Activated T-cell treated with anti-CD3 and anti-CD28 coated beads, Interleukin-2, amount 50 U/mL, for 4 hours (primary cell): ENCODE results near the gene SH3RF2. TPM values are rescaled to one million over a fixed set of nuclear protein-coding genes. Genes with fewer than 3 reads are reported as not detected.

Experiments
- ATAC-seq, 2 donors: fragments of 200-7000 bp; cut with Tn5 transposase; one replicate each; pipeline ENCODE4 v1.10.0; 2021
- DNase-seq: peaks from one replicate; pipeline ENCODE4 v3.0.0-alpha.2; 2020
- H3K27me3 Mint-ChIP-seq: one replicate; pipeline ENCODE4 v1.8.0; 2021; ENCODE audit warnings: low read depth, mixed read lengths
- H3K36me3 Mint-ChIP-seq: one replicate; pipeline ENCODE4 v1.8.0; 2022; ENCODE audit warnings: mixed read lengths; ENCODE audit not compliant: insufficient read depth
- H3K4me1 Mint-ChIP-seq: one replicate; pipeline ENCODE4 v1.8.0; 2021; ENCODE audit warnings: low read depth, mixed read lengths
- H3K4me3 Mint-ChIP-seq: one replicate; pipeline ENCODE4 v1.8.0; 2021; ENCODE audit warnings: mild to moderate bottlenecking, moderate library complexity, mixed read lengths
- H3K9me3 Mint-ChIP-seq: one replicate; pipeline ENCODE4 v1.8.0; 2021; ENCODE audit warnings: mixed read lengths
- total RNA-seq, 3 donors: library from RNA; stranded (reverse); gene quantifications; one replicate each; pipeline ENCODE4 v1.2.1, GENCODE V29; 2021

Gene SH3RF2
- total RNA-seq, 3 donors from 2014 or later = 0.11 to 0.42 (median 0.33) TPM

DNA sequence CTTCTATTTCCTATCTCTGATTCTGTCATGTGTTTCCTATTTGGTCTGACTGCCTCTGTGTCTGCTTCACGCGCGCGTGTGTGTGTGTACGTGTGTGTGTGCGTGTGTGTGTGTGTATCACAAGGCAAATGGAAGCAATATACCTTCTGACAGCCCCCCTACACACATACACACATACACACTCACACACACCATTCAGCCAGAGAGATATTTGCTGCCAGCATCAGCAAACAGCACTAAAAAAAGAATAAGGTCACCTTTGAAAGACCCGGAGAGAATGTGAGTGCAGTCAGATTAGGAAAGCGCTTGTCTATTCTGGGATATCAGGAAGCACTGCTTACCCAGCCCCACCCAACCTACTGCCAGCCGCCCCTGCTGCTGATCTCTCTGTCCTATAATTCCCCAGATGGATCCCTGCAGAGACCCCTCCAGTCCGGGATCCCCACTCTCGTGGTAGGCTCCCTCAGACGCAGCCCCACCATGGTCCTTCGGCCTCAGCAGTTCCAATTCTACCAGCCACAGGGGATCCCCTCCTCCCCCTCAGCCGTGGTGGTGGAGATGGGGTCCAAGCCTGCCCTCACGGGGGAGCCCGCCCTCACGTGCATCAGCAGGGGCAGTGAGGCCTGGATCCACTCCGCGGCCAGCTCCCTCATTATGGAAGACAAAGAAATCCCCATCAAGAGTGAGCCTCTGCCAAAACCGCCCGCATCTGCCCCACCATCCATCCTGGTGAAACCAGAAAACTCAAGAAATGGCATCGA, 123.3 kb downstream of the SH3RF2 start:
- Mint-ChIP-seq H3K27me3 (peaks cover 6% of the 10 kb centered on the region), H3K9me3 (no peaks in the 10 kb centered on the region), H3K36me3 (no peaks in the 10 kb centered on the region), H3K4me1 (no peaks in the 10 kb centered on the region), H3K4me3 (no peak overlapping the region)
- DNase-seq (no peak), ATAC-seq (no peak)

DNA sequence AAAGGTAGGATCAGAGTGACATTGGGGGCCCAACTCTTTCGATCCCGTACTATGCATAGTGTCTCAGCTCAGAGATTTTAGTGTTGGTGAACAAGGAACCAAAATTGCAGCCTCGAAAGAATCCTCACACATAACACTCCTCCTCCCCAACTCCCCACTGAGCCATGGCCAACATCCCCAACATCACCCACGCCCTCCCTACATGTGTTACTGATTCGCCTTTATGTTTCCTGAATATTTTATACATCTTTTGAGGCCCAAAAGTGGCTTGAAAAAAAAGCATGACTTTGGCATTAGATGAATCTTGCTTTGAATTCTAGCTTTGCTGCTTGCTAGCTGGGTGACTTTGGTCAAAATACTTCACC, 123.8 kb downstream of the SH3RF2 start:
- ATAC-seq (no peak), DNase-seq (no peak)
- peaks cover 6% of the 10 kb centered on the region for H3K27me3 Mint-ChIP-seq
- H3K9me3 Mint-ChIP-seq = no peaks in the 10 kb centered on the region
- H3K4me1 Mint-ChIP-seq = no peaks in the 10 kb centered on the region
- no peaks in the 10 kb centered on the region for H3K36me3 Mint-ChIP-seq
- H3K4me3 Mint-ChIP-seq = no peak overlapping the region

DNA sequence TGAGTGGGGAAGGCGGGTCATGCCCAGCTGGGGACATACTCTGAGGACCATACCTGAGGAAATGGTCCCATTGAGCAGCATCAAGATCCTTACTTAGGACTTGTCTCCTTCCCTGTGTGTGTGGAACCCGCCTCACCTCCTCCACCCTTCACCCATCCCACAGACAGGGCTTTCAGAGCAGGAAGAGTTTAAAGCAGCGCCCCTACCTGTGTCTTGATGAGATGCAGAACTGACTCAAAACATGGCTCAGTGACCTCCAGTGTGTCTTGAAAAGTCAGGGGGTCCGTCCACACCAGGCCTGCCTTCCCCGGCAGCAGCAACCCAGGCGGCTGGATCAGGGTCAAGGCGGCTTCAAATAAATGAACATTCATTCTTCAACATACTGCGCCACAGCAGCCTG, 130.6 kb downstream of the SH3RF2 start:
- H3K36me3 Mint-ChIP-seq = no peaks in the 10 kb centered on the region
- no peaks in the 10 kb centered on the region for H3K27me3 Mint-ChIP-seq
- no peaks in the 10 kb centered on the region for H3K4me1 Mint-ChIP-seq
- H3K9me3 Mint-ChIP-seq = no peaks in the 10 kb centered on the region
- DNase-seq (no peak), ATAC-seq (no peak)
- H3K4me3 Mint-ChIP-seq = no peak overlapping the region

DNA sequence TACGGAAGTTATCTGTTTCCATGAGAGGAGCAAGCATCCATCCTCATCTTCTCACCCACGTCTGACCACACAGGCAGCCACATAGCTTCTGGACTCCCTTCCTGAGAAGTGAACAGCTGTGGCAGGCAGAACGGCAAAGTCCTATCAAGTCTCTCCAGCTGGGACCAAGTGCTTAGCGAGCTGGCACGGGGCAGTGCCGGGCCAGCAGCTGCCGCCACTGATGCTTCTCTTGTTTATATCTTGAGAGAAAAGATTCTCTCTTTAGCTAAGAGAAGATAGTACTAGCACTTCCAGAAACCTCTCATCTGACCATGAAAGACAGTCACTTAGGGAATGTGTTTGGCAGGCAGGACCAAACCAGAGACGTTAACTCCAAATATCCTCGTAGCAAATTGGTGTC, 131.8 kb downstream of the SH3RF2 start:
- no peak for ATAC-seq
- H3K4me3 Mint-ChIP-seq = no peak overlapping the region
- H3K36me3 Mint-ChIP-seq = no peaks in the 10 kb centered on the region
- H3K4me1 Mint-ChIP-seq = no peaks in the 10 kb centered on the region
- no peaks in the 10 kb centered on the region for H3K27me3 Mint-ChIP-seq
- DNase-seq = no peak
- H3K9me3 Mint-ChIP-seq = no peaks in the 10 kb centered on the region

DNA sequence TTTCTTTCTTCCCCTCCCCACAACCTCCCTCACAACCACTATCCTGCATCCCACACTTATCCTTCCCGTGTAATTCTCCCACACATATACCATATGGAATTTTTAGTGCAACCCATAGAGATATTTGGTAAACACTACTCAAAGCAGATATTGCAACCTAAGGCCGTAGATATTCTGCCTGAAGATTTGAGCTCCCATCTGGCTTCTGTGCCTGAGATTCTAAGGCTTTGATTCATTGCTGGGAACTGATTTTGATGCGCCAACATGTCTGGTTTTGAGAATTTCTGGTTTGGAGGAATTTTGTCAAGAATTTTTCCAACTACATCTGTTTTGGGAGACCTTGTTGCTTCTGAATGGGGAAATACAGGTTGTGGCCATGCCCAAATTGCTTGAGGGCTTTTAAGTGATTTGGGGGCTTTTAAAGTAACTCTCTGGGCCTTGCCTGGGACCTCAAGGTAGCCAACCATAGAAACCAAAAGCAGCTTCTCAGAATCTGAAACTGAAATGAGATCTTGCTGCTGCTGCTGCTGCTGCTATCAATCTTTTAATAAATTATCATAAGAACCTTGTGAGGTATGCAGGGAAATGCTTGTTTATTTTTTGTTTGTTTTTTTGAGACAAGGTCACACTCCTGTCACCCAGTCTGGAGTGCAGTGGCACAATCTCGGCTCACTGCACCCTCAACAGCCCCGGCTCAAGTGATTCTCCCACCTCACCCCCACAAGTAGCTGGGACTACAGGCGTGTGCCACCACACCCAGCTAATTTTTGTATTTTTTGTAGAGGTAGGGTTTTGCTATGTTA, 132.8 kb downstream of the SH3RF2 start:
- H3K9me3 Mint-ChIP-seq = no peaks in the 10 kb centered on the region
- H3K27me3 Mint-ChIP-seq = peaks cover 2% of the 10 kb centered on the region
- ATAC-seq (no peak), DNase-seq (no peak)
- no peak overlapping the region for H3K4me3 Mint-ChIP-seq
- no peaks in the 10 kb centered on the region for H3K4me1 Mint-ChIP-seq
- no peaks in the 10 kb centered on the region for H3K36me3 Mint-ChIP-seq

DNA sequence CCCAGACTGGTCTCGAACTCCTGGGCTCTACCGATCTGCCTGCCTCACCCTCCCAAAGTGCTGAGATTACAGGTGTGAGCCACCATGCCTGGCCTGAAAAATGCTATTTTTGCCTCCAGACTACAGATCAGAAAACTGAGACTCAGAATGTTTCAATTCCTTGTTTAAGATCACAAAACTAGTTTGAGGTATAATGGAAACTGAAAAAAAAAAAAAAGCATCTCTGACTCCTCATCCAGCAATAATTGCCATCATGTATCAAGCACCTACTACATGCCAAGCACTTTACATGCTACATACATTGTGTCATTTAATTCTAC, 133.4 kb downstream of the SH3RF2 start:
- DNase-seq (no peak), ATAC-seq (no peak)
- no peaks in the 10 kb centered on the region for H3K36me3 Mint-ChIP-seq
- no peaks in the 10 kb centered on the region for H3K9me3 Mint-ChIP-seq
- peaks cover 4% of the 10 kb centered on the region for H3K27me3 Mint-ChIP-seq
- no peak overlapping the region for H3K4me3 Mint-ChIP-seq
- no peaks in the 10 kb centered on the region for H3K4me1 Mint-ChIP-seq

DNA sequence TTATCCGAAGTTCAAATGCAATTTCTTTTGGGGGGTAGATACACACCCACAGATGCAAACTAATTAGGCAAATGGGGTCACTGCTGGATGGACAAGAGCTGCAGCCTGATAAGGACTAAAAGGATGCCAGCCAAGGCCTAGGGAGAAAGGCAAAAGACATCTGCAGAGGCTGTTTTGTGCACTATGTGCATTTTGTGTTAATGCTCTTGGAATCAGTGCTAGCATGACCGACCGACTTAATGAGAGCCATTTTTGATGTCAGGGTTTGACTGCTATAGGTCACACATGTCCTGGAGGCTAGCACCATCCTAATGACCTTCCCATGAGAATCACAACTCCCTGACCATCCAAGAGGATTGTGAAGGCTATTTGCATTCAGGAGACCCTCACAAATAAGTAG, 134.4 kb downstream of the SH3RF2 start:
- H3K4me1 Mint-ChIP-seq = no peaks in the 10 kb centered on the region
- peaks cover 4% of the 10 kb centered on the region for H3K27me3 Mint-ChIP-seq
- H3K4me3 Mint-ChIP-seq = no peak overlapping the region
- DNase-seq = no peak
- H3K36me3 Mint-ChIP-seq = no peaks in the 10 kb centered on the region
- H3K9me3 Mint-ChIP-seq = no peaks in the 10 kb centered on the region
- no peak for ATAC-seq

DNA sequence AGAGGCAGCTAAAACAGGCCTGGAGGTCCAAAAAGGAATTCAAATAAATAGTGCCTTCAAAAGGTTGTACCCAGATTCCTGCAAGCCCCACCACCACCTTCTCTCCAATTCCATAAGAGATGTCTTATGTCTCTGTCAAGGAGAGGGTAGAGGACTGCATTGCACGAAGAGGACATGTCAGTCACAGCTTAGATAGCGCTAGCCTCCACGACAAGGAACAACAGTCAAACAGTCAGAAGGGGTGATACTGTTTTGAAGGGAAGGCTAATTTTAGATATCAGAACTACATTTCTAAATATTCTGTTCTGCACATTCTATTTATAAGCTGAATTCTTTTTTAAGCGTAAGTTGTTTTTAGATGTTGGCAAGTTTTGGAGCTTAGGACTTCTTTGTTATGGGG, 134.8 kb downstream of the SH3RF2 start:
- ATAC-seq = no peak
- no peak for DNase-seq
- Mint-ChIP-seq H3K4me3 (no peak overlapping the region), H3K36me3 (no peaks in the 10 kb centered on the region), H3K9me3 (no peaks in the 10 kb centered on the region), H3K27me3 (peaks cover 4% of the 10 kb centered on the region), H3K4me1 (no peaks in the 10 kb centered on the region)

DNA sequence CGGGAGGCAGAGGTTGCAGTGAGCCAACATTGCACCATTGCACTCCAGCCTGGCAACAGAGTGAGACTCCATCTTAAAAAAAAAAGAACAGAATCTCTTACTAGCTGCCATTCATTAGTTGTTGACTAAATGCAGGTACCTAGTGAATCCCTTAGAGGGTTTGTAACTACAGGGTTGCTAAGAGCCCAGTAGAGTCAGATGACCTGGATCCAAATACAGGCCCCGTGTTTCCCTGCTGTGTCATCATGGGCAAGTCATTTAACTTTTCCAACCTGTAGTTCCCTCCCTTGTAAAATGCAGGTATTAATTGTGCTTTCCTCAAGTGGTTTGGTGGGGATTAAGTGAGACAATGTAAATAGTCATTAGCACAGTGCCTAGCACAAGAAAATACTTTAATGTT, 136.2 kb downstream of the SH3RF2 start:
- no peaks in the 10 kb centered on the region for H3K9me3 Mint-ChIP-seq
- H3K27me3 Mint-ChIP-seq = peaks cover 4% of the 10 kb centered on the region
- H3K36me3 Mint-ChIP-seq = no peaks in the 10 kb centered on the region

DNA sequence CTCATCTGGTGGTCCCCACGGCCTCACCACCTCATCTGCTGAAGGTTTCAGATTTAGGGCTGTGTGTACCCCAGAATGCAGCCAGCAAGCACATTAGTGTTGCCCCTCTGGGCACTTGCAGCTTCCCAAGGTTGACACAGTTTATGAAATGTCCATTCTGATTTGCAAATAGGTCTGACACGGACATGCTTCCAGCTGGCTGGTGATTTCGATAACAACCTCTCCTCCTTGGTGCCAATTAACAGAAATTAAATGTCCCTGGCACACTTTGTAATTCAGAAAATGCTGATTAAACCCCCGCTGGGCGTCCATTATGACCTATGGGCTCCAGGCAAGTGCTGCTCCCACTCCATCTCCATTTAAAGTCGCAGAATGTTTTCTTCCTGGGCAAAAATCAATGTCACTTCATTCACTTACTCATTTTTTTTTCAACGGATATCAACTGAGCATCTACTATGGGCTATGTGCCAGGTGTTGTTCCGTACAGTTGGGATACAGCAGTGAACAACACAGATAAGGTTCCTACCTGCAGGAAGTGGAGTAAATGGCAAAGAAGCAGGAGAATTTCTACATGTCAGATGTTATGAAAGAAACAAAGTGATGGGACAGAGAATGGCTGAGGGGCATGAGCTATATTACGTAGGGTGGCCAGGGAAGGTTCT, 137.0 kb downstream of the SH3RF2 start:
- no peak overlapping the region for H3K4me3 Mint-ChIP-seq
- H3K9me3 Mint-ChIP-seq = no peaks in the 10 kb centered on the region
- H3K27me3 Mint-ChIP-seq = peaks cover 5% of the 10 kb centered on the region
- peaks cover under 1% of the 10 kb centered on the region for H3K4me1 Mint-ChIP-seq
- no peaks in the 10 kb centered on the region for H3K36me3 Mint-ChIP-seq
- no peak for DNase-seq
- no peak for ATAC-seq

More for the DNA sequence above, 136.2 kb downstream of the SH3RF2 start:
- ATAC-seq (no peak), DNase-seq (no peak)
- no peak overlapping the region for H3K4me3 Mint-ChIP-seq
- H3K4me1 Mint-ChIP-seq = no peaks in the 10 kb centered on the region

DNA sequence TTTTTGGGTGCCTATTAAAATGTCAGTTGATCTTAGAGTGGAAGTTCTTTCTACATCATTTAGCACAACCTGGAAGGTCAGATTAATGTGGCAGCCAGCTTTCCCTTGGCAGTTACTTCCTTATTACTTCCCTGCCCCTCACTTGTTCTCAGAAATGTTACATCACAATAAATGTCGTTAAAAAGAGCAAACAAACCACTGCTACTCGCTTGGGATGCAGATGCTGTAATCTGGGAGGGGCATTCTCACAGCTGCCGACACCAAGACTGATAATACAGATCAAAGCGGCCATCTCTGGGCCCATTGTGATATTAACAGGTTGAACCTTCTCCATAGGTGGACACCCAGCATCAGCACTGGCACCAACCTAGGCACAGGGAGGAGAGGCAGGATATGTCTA, 139.7 kb downstream of the SH3RF2 start:
- H3K27me3 Mint-ChIP-seq = peaks cover 9% of the 10 kb centered on the region
- no peak for ATAC-seq
- no peak for DNase-seq
- H3K9me3 Mint-ChIP-seq = no peaks in the 10 kb centered on the region
- no peak overlapping the region for H3K4me3 Mint-ChIP-seq
- no peaks in the 10 kb centered on the region for H3K36me3 Mint-ChIP-seq
- H3K4me1 Mint-ChIP-seq = peaks cover 11% of the 10 kb centered on the region

DNA sequence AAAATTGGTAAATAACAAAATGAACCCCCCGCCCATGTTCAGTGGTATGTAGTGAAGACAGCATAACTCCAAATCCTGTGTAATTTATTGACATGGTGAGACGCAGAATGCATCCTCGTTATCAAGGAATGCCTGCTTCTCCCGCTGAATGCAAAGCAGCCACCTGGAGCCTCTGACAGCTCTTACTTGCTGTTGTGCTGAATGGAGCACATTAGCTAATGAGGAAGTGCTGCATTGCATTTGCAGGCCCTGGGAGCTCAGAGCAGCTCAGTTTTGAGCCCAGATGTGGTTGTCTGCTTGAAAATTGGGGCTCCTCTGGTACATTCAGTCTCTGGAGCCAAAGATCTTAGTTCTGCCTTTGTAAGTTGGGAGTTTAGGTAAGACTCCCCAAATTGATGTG, 140.1 kb downstream of the SH3RF2 start:
- ATAC-seq = no peak
- Mint-ChIP-seq H3K9me3 (no peaks in the 10 kb centered on the region), H3K36me3 (no peaks in the 10 kb centered on the region), H3K4me3 (no peak overlapping the region), H3K4me1 (peaks cover 11% of the 10 kb centered on the region), H3K27me3 (peaks cover 9% of the 10 kb centered on the region)
- no peak for DNase-seq

DNA sequence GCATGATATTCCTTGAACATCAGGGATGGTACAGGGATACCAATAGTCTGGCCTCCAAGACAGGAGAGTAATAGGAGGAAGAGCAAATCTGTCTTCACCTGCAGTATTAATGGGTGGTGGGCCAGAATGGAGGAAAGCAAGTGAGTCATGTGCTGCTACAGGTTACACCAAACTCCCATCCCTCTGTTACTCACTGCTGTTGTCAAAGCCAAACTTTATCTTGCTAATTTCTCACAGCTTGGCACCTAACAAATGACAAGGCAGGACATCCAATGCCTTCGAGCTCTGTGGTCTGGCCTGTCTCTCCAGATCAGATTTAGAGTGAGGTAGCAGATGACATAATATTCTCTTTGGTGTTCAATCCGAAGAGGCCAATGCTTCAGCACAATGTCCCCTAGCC, 142.2 kb downstream of the SH3RF2 start:
- ATAC-seq (no peak), DNase-seq (no peak)
- H3K27me3 Mint-ChIP-seq = peaks cover 11% of the 10 kb centered on the region
- H3K4me3 Mint-ChIP-seq = no peak overlapping the region
- H3K4me1 Mint-ChIP-seq = peaks cover 11% of the 10 kb centered on the region
- no peaks in the 10 kb centered on the region for H3K9me3 Mint-ChIP-seq
- no peaks in the 10 kb centered on the region for H3K36me3 Mint-ChIP-seq

DNA sequence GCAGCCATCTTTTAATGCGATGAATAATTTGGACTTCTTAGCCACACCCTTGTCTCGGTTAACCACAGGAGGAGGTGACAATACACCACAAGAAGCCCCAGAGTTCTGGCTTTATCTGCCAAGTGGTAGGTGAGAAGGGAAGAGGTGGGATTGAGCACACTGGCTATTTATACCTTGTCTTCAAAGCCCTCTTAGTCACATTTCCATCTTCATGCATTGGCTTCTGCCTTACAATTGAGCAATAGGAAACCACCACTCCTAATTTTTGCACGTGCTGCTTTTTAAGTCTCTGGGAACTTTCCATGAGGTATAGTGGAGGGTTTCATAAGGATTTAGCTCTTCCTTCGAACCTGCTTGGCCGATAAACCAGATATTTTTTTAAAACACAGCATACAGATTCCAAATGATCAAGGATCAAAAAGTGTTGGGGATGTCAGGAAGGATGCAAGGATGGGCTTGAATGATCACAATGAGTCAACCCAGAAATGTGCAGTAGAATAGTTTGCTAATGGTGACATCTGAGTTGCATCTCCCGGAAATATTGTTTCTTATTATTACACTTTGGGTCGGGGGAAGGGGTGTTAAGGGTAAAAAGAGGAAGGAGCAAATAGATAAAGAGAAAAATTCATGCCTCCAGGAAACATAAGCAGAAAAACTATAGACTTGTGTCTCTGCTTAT, 143.5 kb downstream of the SH3RF2 start:
- Mint-ChIP-seq H3K27me3 (peaks cover 12% of the 10 kb centered on the region), H3K9me3 (no peaks in the 10 kb centered on the region), H3K4me1 (peaks cover 11% of the 10 kb centered on the region), H3K36me3 (peaks cover 2% of the 10 kb centered on the region), H3K4me3 (no peak overlapping the region)
- DNase-seq (no peak), ATAC-seq (peak; percentile 79 to 87)
